Smooth muscle cell (in vitro differentiated cells): ENCODE measurements around the gene AFDN. TPM values are rescaled to one million over a fixed set of nuclear protein-coding genes. Genes with fewer than 3 reads are reported as not detected.

Source experiments
- DNase-seq: peaks from one replicate; lab custom pipeline; 2025; ENCODE audit not compliant: unreplicated experiment; lab: John Stamatoyannopoulos, UW
- H2AFZ ChIP-seq: fragments of 200-600 bp; sonication (generic); 2 replicates; pipeline ENCODE4 v1.6.0; 2016; ENCODE audit warnings: antibody characterized with exemption, low read depth, mild to moderate bottlenecking
- H3F3A ChIP-seq: fragments of 200-600 bp; sonication (generic); 2 replicates; pipeline ENCODE4 v1.6.0; 2017; ENCODE audit warnings: antibody characterized with exemption, low read depth
- H3K27ac ChIP-seq: fragments of 200-600 bp; sonication (generic); 2 replicates; pipeline ENCODE4 v1.5.1; 2016; ENCODE audit warnings: low read depth, mild to moderate bottlenecking
- H3K27me3 ChIP-seq: fragments of 200-600 bp; sonication (generic); 2 replicates; pipeline ENCODE4 v1.6.1; 2016; ENCODE audit warnings: low read depth, mild to moderate bottlenecking
- H3K36me3 ChIP-seq: fragments of 200-600 bp; sonication (generic); 2 replicates; pipeline ENCODE4 v1.5.1; 2016; ENCODE audit warnings: low read depth
- H3K4me1 ChIP-seq: fragments of 200-600 bp; sonication (generic); 2 replicates; pipeline ENCODE4 v1.5.1; 2016; ENCODE audit warnings: low read depth
- H3K4me2 ChIP-seq: fragments of 200-600 bp; sonication (generic); 2 replicates; pipeline ENCODE4 v1.6.0; 2016; ENCODE audit warnings: mild to moderate bottlenecking
- H3K4me3 ChIP-seq: fragments of 200-600 bp; sonication (generic); 2 replicates; pipeline ENCODE4 v1.5.1; 2016; ENCODE audit warnings: mild to moderate bottlenecking
- H3K79me2 ChIP-seq: fragments of 200-600 bp; sonication (generic); 2 replicates; pipeline ENCODE4 v1.6.0; 2016; ENCODE audit warnings: low read depth, mild to moderate bottlenecking
- H3K9ac ChIP-seq: fragments of 200-600 bp; sonication (generic); 2 replicates; pipeline ENCODE4 v1.6.0; 2016; ENCODE audit warnings: low read depth
- H3K9me3 ChIP-seq: fragments of 200-600 bp; sonication (generic); replicated peaks from 2 replicates; pipeline ENCODE4 v1.5.1; 2016; ENCODE audit warnings: low read depth
- H4K20me1 ChIP-seq: fragments of 200-600 bp; sonication (generic); 2 replicates; pipeline ENCODE4 v1.6.0; 2016; ENCODE audit warnings: low read depth
- WGBS: methylation state at CpG from one replicate; pipeline ENCODE4 v1.1.7; 2016; ENCODE audit warnings: low lambda C conversion rate; 5-methylcytosine and 5-hydroxymethylcytosine counted together
- polyA plus RNA-seq: library from polyadenylated mRNA; unstranded; fragments of >200 nt; fragmentation: Nextera tagmentation; extraction: Ambion mirVana; gene quantifications from 2 replicates; pipeline ENCODE4 v1.2.1, GENCODE V29; 2016
- total RNA-seq: library from RNA; depleted of rRNA; stranded (reverse); fragments of >200 nt; gene quantifications from 2 replicates; pipeline ENCODE4 v1.2.3, GENCODE V29; 2014
- TF ChIP-seq, protein P1 (sequence below): fragments of 200-600 bp; sonication (generic); IDR thresholded peaks from 2 replicates; pipeline ENCODE4 v1.5.1; 2017; ENCODE audit warnings: borderline replicate concordance, mild to moderate bottlenecking, antibody characterized with exemption; ENCODE audit not compliant: insufficient read depth, poor library complexity, severe bottlenecking

The AFDN gene
- total and polyA plus RNA-seq, 2 experiments from 2014 or later: 52.3 to 98.8 TPM

DNA sequence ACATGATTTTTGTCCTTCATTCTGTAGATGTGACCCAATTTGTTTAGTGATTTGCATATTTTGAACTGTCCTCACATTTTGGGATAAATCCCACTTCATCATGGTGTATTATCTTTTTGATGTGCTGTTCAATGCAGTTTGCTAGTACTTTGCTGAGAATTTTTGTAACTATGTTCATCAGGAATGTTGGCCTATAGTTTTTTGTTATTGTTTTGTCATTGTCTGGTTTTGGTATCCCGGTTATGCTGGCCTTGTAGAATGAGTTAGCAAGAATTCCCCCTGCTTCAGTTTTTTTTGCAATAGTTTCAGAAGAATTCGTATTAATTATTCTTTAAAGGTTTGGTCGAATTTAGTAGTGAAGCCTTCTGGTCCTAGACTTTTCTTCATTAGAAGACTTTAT, 182.6 kb downstream of the AFDN start:
- Histone ChIP-seq H2AFZ (no peak overlapping the region), H3K4me1 (no peaks in the 10 kb centered on the region), H4K20me1 (no peaks in the 10 kb centered on the region), H3K79me2 (no peaks in the 10 kb centered on the region), H3K27me3 (no peaks in the 10 kb centered on the region), H3K4me2 (no peak overlapping the region), H3K9me3 (peaks cover 8% of the 10 kb centered on the region), H3K4me3 (no peak overlapping the region), H3K27ac (no peak overlapping the region), H3K9ac (no peak overlapping the region), H3K36me3 (no peaks in the 10 kb centered on the region), H3F3A (peaks cover 26% of the 10 kb centered on the region)
- no peak for DNase-seq
- WGBS: 95% methylated on average over 3 of the region's 3 CpGs
- TF ChIP-seq, protein P1, sequence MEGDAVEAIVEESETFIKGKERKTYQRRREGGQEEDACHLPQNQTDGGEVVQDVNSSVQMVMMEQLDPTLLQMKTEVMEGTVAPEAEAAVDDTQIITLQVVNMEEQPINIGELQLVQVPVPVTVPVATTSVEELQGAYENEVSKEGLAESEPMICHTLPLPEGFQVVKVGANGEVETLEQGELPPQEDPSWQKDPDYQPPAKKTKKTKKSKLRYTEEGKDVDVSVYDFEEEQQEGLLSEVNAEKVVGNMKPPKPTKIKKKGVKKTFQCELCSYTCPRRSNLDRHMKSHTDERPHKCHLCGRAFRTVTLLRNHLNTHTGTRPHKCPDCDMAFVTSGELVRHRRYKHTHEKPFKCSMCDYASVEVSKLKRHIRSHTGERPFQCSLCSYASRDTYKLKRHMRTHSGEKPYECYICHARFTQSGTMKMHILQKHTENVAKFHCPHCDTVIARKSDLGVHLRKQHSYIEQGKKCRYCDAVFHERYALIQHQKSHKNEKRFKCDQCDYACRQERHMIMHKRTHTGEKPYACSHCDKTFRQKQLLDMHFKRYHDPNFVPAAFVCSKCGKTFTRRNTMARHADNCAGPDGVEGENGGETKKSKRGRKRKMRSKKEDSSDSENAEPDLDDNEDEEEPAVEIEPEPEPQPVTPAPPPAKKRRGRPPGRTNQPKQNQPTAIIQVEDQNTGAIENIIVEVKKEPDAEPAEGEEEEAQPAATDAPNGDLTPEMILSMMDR: no peak

DNA sequence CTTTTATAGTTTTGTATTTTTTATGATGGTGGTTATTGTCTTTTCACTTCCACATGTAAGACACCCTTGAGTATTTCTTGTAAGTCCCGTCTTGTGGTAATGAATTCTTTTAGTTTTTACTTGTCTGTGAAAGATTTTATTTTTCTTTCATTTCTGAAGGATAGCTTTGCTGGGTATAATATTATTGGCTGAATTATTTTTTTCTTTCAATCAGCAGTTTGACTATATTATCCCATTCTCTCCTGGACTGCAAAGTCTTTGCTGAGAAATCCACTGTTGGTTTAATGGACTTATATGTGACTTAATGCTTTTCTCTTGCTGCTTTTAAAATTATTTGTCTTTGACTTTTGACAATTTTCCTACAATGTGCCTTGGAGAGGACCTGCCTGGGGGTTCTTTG, 184.6 kb downstream of the AFDN start:
- TF ChIP-seq, protein P1: no peak
- DNase-seq: no peak
- Histone ChIP-seq H3K27ac (no peak overlapping the region), H4K20me1 (no peaks in the 10 kb centered on the region), H3K4me2 (no peak overlapping the region), H3K27me3 (no peaks in the 10 kb centered on the region), H2AFZ (no peak overlapping the region), H3K4me3 (no peak overlapping the region), H3K9me3 (peaks cover 11% of the 10 kb centered on the region), H3F3A (peaks cover 24% of the 10 kb centered on the region), H3K79me2 (no peaks in the 10 kb centered on the region), H3K36me3 (no peaks in the 10 kb centered on the region), H3K4me1 (no peaks in the 10 kb centered on the region), H3K9ac (no peak overlapping the region)
- 82% methylated on average over 1 of the region's 1 CpG for WGBS

DNA sequence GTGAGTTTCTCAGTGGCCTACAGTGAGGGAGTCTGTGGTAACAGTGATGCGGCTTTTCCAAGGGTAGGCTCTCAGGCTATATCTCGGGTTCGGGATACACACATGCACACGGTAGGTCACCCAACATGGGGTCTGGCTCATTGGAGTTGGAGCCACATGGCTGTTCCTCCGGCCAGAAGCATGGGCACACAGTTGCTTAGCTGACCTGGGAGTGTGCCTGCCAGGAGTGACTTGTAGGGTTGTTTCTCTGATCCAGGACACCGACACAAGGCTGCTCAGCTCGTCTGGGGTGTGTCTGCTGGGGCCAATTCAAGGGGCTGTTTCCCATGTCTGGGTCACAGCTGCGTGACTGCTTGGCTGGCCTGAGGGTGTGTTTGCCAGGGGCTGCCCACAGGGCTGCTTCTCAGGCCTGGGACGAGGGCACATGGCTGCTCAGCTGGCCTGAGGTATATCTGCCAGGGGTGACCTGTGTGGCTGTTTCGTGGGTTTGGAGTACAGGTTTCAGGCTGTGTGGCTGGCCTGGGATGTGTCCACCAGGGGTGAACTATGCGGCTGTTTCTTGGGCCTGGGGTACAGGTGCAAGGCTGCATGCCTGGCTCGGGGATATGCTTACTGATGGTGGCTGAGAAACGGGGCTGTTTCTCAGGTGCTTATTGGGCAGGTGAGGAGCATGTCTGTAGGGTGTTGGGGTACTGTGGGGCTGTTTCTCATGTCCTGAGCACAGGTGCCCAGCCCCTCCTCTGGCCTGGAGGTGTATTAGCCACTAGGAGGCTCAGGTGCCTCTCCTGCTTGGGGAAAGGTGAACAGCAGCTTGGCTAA, 185.9 kb downstream of the AFDN start:
- H4K20me1 ChIP-seq: no peaks in the 10 kb centered on the region
- peaks cover 13% of the 10 kb centered on the region for H3F3A ChIP-seq
- H3K9me3 ChIP-seq: peaks cover 11% of the 10 kb centered on the region
- H2AFZ ChIP-seq: no peak overlapping the region
- TF ChIP-seq, protein P1: no peak
- H3K27ac ChIP-seq: no peak overlapping the region
- no peaks in the 10 kb centered on the region for H3K27me3 ChIP-seq
- H3K4me3 ChIP-seq: no peak overlapping the region
- H3K9ac ChIP-seq: no peak overlapping the region
- WGBS: 90% methylated on average over 13 of the region's 13 CpGs
- no peaks in the 10 kb centered on the region for H3K79me2 ChIP-seq
- H3K36me3 ChIP-seq: no peaks in the 10 kb centered on the region
- H3K4me2 ChIP-seq: no peak overlapping the region
- no peaks in the 10 kb centered on the region for H3K4me1 ChIP-seq
- DNase-seq: no peak

DNA sequence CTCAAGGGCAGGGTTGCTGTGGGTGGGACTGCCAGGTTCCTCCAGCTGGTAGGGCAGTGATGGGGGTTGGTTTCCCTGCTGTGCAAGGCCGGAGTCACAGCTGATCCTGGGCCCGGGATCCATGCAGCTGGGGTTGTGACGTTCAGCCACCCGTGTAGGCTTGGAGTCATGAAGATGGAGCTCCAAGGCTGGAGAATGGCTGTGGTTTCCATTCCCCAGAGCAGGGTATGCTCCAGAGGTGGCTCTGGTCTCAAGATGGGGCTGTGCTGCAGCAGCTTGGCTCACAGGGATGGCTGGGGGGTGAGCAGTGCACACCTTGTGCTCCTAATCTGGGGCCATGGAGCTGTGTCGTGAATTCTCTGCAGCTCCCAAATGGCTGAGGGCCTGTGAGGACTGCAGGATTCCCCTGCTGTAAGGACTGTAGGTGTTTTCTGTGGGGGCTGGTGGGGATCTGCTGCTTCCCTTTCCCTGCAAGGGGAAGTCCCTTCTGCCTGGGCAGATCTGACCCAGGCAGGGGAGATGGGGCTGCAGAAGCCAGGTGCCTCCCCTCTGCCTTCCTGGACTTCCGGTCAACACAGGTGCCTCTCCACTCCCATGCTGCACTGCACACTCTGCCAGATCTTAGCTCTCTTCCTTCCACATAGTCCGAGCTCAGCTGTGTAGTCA, 186.7 kb downstream of the AFDN start:
- Histone ChIP-seq H3K36me3 (no peaks in the 10 kb centered on the region), H3K4me3 (no peak overlapping the region), H3K4me2 (no peak overlapping the region), H3K27ac (no peak overlapping the region), H3K9ac (no peak overlapping the region), H3K9me3 (peaks cover 11% of the 10 kb centered on the region), H3K79me2 (no peaks in the 10 kb centered on the region), H3K4me1 (no peaks in the 10 kb centered on the region), H3F3A (peaks cover 7% of the 10 kb centered on the region), H4K20me1 (no peaks in the 10 kb centered on the region), H2AFZ (no peak overlapping the region), H3K27me3 (no peaks in the 10 kb centered on the region)
- WGBS: 93% methylated on average over 7 of the region's 7 CpGs
- TF ChIP-seq, protein P1: no peak
- no peak for DNase-seq
